ENCODE data around the gene SPSB2.

SPSB2 gene

GRCh38 chr12:6851921-6852650, 21.0 kb downstream of the SPSB2 start, which contains the start of gene USP5:
USP5 (plus strand) TSS chr12:6852150; CDS start chr12:6852180, 30 bp downstream.
- peak; percentile 98 to 99 for DNase-seq (ENCODE audit: low read depth in 2 of 2)

GRCh38 chr12:6851153-6851920, 21.8 kb downstream of the SPSB2 start, which contains the start of gene CDCA3:
CDCA3 (minus strand) TSS chr12:6851286; CDS start chr12:6850952, 334 bp downstream.
- DNase-seq (ENCODE audit: low read depth in 2 of 2): peak; percentile 94 to 96

GRCh38 chr12:6850796-6851152, 22.3 kb downstream of the SPSB2 start:
- DNase-seq (ENCODE audit: low read depth in 2 of 2): no peak

GRCh38 chr12:6849976-6850560, 23.0 kb downstream of the SPSB2 start:
- DNase-seq (ENCODE audit: low read depth in 2 of 2): no peak

GRCh38 chr12:6849427-6849826, 23.7 kb downstream of the SPSB2 start:
- no peak for DNase-seq (ENCODE audit: low read depth in 2 of 2)

- no peak for DNase-seq (ENCODE audit: low read depth in 2 of 2)
Measured at GRCh38 chr12:6847676-6848075, 25.4 kb downstream of the SPSB2 start.

- DNase-seq (ENCODE audit: low read depth in 2 of 2): no peak
Measured at GRCh38 chr12:6846316-6846869, 26.7 kb downstream of the SPSB2 start.

GRCh38 chr12:6845395-6845794, 27.7 kb downstream of the SPSB2 start:
- DNase-seq (ENCODE audit: low read depth in 2 of 2): no peak

- no peak for DNase-seq (ENCODE audit: low read depth in 2 of 2)
Measured at GRCh38 chr12:6843118-6843902, 29.8 kb downstream of the SPSB2 start.

GRCh38 chr12:6842075-6842474, 31.0 kb downstream of the SPSB2 start:
- DNase-seq (ENCODE audit: low read depth in 2 of 2): no peak

GRCh38 chr12:6840761-6841515, 32.2 kb downstream of the SPSB2 start, which contains the start of gene GNB3:
GNB3 (plus strand) TSS chr12:6840925; CDS start chr12:6841288, 363 bp downstream.
- no peak for DNase-seq (ENCODE audit: low read depth in 2 of 2)

GRCh38 chr12:6840330-6840729, 32.8 kb downstream of the SPSB2 start:
- no peak for DNase-seq (ENCODE audit: low read depth in 2 of 2)

GRCh38 chr12:6839482-6840201, 33.5 kb downstream of the SPSB2 start:
- no peak for DNase-seq (ENCODE audit: low read depth in 2 of 2)

GRCh38 chr12:6838854-6839253, 34.2 kb downstream of the SPSB2 start:
- DNase-seq (ENCODE audit: low read depth in 2 of 2): no peak

- no peak for DNase-seq (ENCODE audit: low read depth in 2 of 2)
Measured at GRCh38 chr12:6837370-6838060, 35.6 kb downstream of the SPSB2 start.

GRCh38 chr12:6836851-6837250, 36.3 kb downstream of the SPSB2 start:
- DNase-seq (ENCODE audit: low read depth in 2 of 2): no peak

GRCh38 chr12:6834873-6835272, 38.2 kb downstream of the SPSB2 start:
- no peak for DNase-seq (ENCODE audit: low read depth in 2 of 2)

- DNase-seq (ENCODE audit: low read depth in 2 of 2): no peak
Measured at GRCh38 chr12:6834254-6834653, 38.8 kb downstream of the SPSB2 start.

- no peak for DNase-seq (ENCODE audit: low read depth in 2 of 2)
Measured at GRCh38 chr12:6833189-6833890, 39.8 kb downstream of the SPSB2 start.
